A549 (cell line): ENCODE data around the gene OR6N2. TPM values are rescaled to one million over a fixed set of nuclear protein-coding genes. Genes with fewer than 3 reads are reported as not detected.

Source experiments
- ATAC-seq, 2 experiments: fragments of 200-7000 bp in 1 of 2; fragments of >200 bp in 1 of 2; cut with Nextera tagmentation in 1 of 2; cut with Tn5 transposase in 1 of 2; 3 replicates each; pipeline versions ENCODE4 v1.8.0 to v1.9.1; 2018 to 2020; ENCODE audit warnings: mild to moderate bottlenecking in 1 of 2, moderate library complexity in 1 of 2
- CTCF ChIA-PET: fragments of 300-600 bp; sonication (Branson Sonifier 250); formaldehyde crosslinking; extraction: SDS; loops from one replicate; lab custom pipeline; 2021; ENCODE audit warnings: antibody characterized with exemption, inconsistent platforms; lab: Yijun Ruan, JAX
- POLR2A ChIA-PET: fragments of 350-600 bp; formaldehyde crosslinking; extraction: SDS; loops from one replicate; lab custom pipeline; 2021; ENCODE audit warnings: antibody characterized with exemption, inconsistent platforms; lab: Yijun Ruan, JAX
- DNase-seq, 2 experiments: peaks; one replicate each; pipeline versions ENCODE4 v3.0.0 to v3.0.0-alpha.2; 2011 to 2016; ENCODE audit warnings: low read depth in 1 of 2, low spot score in 1 of 2
- FAIRE-seq: peaks from 2 replicates; lab custom pipeline; 2011; peaks lifted over from hg19 to GRCh38; lab: Jason Lieb, UNC
- H3K27ac ChIP-seq, 2 experiments: fragments of >200 bp; sonication (Bioruptor Twin); formaldehyde crosslinking; 3 replicates each; pipeline ENCODE4 v1.5.1; 2016 to 2017
- H3K4me1 ChIP-seq: fragments of >200 bp; sonication (Bioruptor Twin); formaldehyde crosslinking; 3 replicates; pipeline ENCODE4 v1.6.1; 2016
- H3K4me2 ChIP-seq: fragments of >200 bp; sonication (Bioruptor Twin); formaldehyde crosslinking; 3 replicates; pipeline ENCODE4 v1.6.1; 2016
- H3K4me3 ChIP-seq: fragments of >200 bp; sonication (Bioruptor Twin); formaldehyde crosslinking; 3 replicates; pipeline ENCODE4 v1.5.1; 2016
- H3K9me3 ChIP-seq: fragments of >200 bp; sonication (Bioruptor Twin); formaldehyde crosslinking; 3 replicates; pipeline ENCODE4 v1.6.1; 2016
- ATOH8 ChIP-seq: fragments of 250-450 bp; sonication (Bioruptor Pico); IDR thresholded peaks from 2 replicates; pipeline ENCODE4 v1.5.0; 2020; ENCODE audit warnings: low read depth, mild to moderate bottlenecking, moderate library complexity
- BCL3 ChIP-seq: fragments of >200 bp; sonication (Bioruptor Twin); formaldehyde crosslinking; IDR thresholded peaks from 3 replicates; pipeline ENCODE4 v1.6.1; 2016
- BHLHE40 ChIP-seq: IDR thresholded peaks from 2 replicates; pipeline ENCODE4 v1.6.1; 2012; ENCODE audit warnings: low read depth, low read length, inconsistent platforms
- CHD2 ChIP-seq: fragments of 150-350 bp; IDR thresholded peaks from 2 replicates; pipeline ENCODE4 v1.6.1; 2014; ENCODE audit warnings: low read length; ENCODE audit not compliant: partially characterized antibody
- E2F6 ChIP-seq: IDR thresholded peaks from 2 replicates; pipeline ENCODE4 v1.6.1; 2012; ENCODE audit warnings: low read depth, borderline replicate concordance
- ELK1 ChIP-seq: fragments of 150-350 bp; IDR thresholded peaks from 2 replicates; pipeline ENCODE4 v1.6.1; 2014; ENCODE audit warnings: low read depth, mild to moderate bottlenecking, low read length
- EP300 ChIP-seq, 2 experiments: fragments of >200 bp; sonication (Bioruptor Twin); formaldehyde crosslinking; IDR thresholded peaks; 2 replicates in 1 of 2; 3 replicates in 1 of 2; pipeline ENCODE4 v1.6.1; 2016 to 2017
- FOSL2 ChIP-seq, 2 experiments: fragments of 450-650 bp in 1 of 2; fragments of >200 bp in 1 of 2; sonication (Bioruptor Twin) in 1 of 2; formaldehyde crosslinking; IDR thresholded peaks; 2 replicates each; pipeline versions ENCODE4 v1.5.0 to v1.6.1; 2016 to 2020; ENCODE audit warnings: mild to moderate bottlenecking in 1 of 2, moderate library complexity in 1 of 2
- HES2 ChIP-seq: fragments of >200 bp; sonication (Bioruptor Twin); formaldehyde crosslinking; IDR thresholded peaks from 2 replicates; pipeline ENCODE4 v1.6.1; 2016
- HEYL ChIP-seq: fragments of 250-450 bp; sonication (Bioruptor Pico); IDR thresholded peaks from 2 replicates; pipeline ENCODE4 v1.8.0; 2021; ENCODE audit warnings: mild to moderate bottlenecking, moderate library complexity
- HOXA7 ChIP-seq: fragments of 250-450 bp; sonication (Bioruptor Pico); IDR thresholded peaks from 2 replicates; pipeline ENCODE4 v1.5.0; 2020; ENCODE audit warnings: mild to moderate bottlenecking, moderate library complexity
- HOXB5 ChIP-seq: fragments of 250-450 bp; sonication (Bioruptor Pico); IDR thresholded peaks from 2 replicates; pipeline ENCODE4 v1.5.0; 2020; ENCODE audit warnings: mild to moderate bottlenecking, moderate library complexity
- JUNB ChIP-seq: fragments of >200 bp; sonication (Bioruptor Twin); formaldehyde crosslinking; IDR thresholded peaks from 2 replicates; pipeline ENCODE4 v1.6.1; 2016
- KDM1A ChIP-seq: fragments of 200-600 bp; sonication (generic); IDR thresholded peaks from 2 replicates; pipeline ENCODE4 v1.6.1; 2016; ENCODE audit warnings: low read depth, mild to moderate bottlenecking
- MAZ ChIP-seq: fragments of 150-350 bp; IDR thresholded peaks from 2 replicates; pipeline ENCODE4 v1.6.1; 2014; ENCODE audit warnings: antibody characterized with exemption, low read depth, low read length, borderline replicate concordance
- NFE2L2 ChIP-seq: fragments of 150-350 bp; conservative IDR thresholded peaks from 2 replicates; pipeline ENCODE4 v1.6.1; 2014; ENCODE audit warnings: low read length
- NR3C1 ChIP-seq: fragments of >200 bp; sonication (Bioruptor Twin); formaldehyde crosslinking; IDR thresholded peaks from 3 replicates; pipeline ENCODE4 v1.6.1; 2017
- POLR2A ChIP-seq: IDR thresholded peaks from 2 replicates; pipeline ENCODE4 v1.6.1; 2012; ENCODE audit warnings: mild to moderate bottlenecking, low read length
- RAD21 ChIP-seq, 2 experiments: fragments of >200 bp in 1 of 2; sonication (Bioruptor Twin) in 1 of 2; formaldehyde crosslinking in 1 of 2; IDR thresholded peaks in 1 of 2; conservative IDR thresholded peaks in 1 of 2; 2 replicates in 1 of 2; 3 replicates in 1 of 2; pipeline ENCODE4 v1.6.1; 2012 to 2018; ENCODE audit warnings: inconsistent platforms in 1 of 2
- RNF2 ChIP-seq: fragments of 200-600 bp; sonication (generic); IDR thresholded peaks from 2 replicates; pipeline ENCODE4 v1.6.1; 2016; ENCODE audit warnings: low read depth, mild to moderate bottlenecking, antibody characterized with exemption, moderate library complexity, borderline replicate concordance
- SMC3 ChIP-seq: fragments of >200 bp; sonication (Bioruptor Twin); formaldehyde crosslinking; IDR thresholded peaks from 3 replicates; pipeline ENCODE4 v1.6.1; 2018; ENCODE audit warnings: inconsistent platforms
- TFCP2L1 ChIP-seq: fragments of 250-450 bp; sonication (Bioruptor Pico); IDR thresholded peaks from 2 replicates; pipeline ENCODE4 v1.5.0; 2021; ENCODE audit warnings: mild to moderate bottlenecking
- TP53 ChIP-seq: fragments of 250-450 bp; sonication (Bioruptor Pico); IDR thresholded peaks from 2 replicates; pipeline ENCODE4 v1.5.0; 2021; ENCODE audit warnings: mild to moderate bottlenecking, moderate library complexity
- ZC3H11A ChIP-seq: fragments of 450-650 bp; IDR thresholded peaks from 2 replicates; pipeline ENCODE4 v1.6.1; 2014; ENCODE audit warnings: antibody characterized with exemption, mild to moderate bottlenecking
- WGBS: methylation state at CpG from one replicate; pipeline ENCODE4 v1.1.6; 2017; ENCODE audit errors: missing lambda C conversion rate; 5-methylcytosine and 5-hydroxymethylcytosine counted together
- polyA plus RNA-seq, 4 experiments: library from polyadenylated mRNA; depleted of rRNA in 3 of 4; stranded (reverse); fragments of >200 nt; fragmentation: RNase III in 1 of 4; extraction: RNeasy Plus Mini Kit Qiagen cat#74134 plus additional on column Dnase treatment in 1 of 4; gene quantifications; 2 replicates in 3 of 4; 3 replicates in 1 of 4; pipeline ENCODE4 v1.2.3, GENCODE V29; 2011 to 2017

Gene OR6N2
- polyA plus RNA-seq, 2 of the 4 experiments (the other 2 are of a cell fraction) = not detected

- Histone ChIP-seq H3K4me3 (no peak within 1 kb of the TSS), H3K4me2 (no peak within 1 kb of the TSS), H3K27ac (no peak within 1 kb of the TSS), H3K4me1 (no peaks in the 10 kb centered on the region), H3K9me3 (no peaks in the 10 kb centered on the region)
- ATAC-seq (no peak), FAIRE-seq (no peak), DNase-seq (no peak)
- ChIA-PET CTCF (no interaction called here), POLR2A (no interaction called here)
- WGBS = 6% methylated on average over 6 of the region's 6 CpGs
- TF ChIP-seq HOXB5 (CRISPR knock-in tag) = no peak
- no peak for TF ChIP-seq NR3C1
- no peak for TF ChIP-seq E2F6
- no peak for TF ChIP-seq TP53 (CRISPR knock-in tag)
- no peak for TF ChIP-seq RNF2
- no peak for TF ChIP-seq HEYL
- no peak for TF ChIP-seq CHD2
- no peak for TF ChIP-seq POLR2A
- no peak for TF ChIP-seq MAZ
- TF ChIP-seq BHLHE40 = no peak
- TF ChIP-seq EP300 (IDR thresholded peaks at IDR 0.05) = no peak
- no peak for TF ChIP-seq FOSL2 (IDR thresholded peaks at IDR 0.05)
- no peak for TF ChIP-seq FOSL2 (CRISPR knock-in tag; IDR thresholded peaks at IDR 0.05)
- TF ChIP-seq TFCP2L1 = no peak
- no peak for TF ChIP-seq ELK1
- no peak for TF ChIP-seq RAD21 (conservative IDR thresholded peaks at IDR 0.05 in 1 of 2, IDR thresholded peaks at IDR 0.05 in 1 of 2)
- no peak for TF ChIP-seq JUNB
- no peak for TF ChIP-seq SMC3
These were observed 8.8 kb downstream of the OR6N2 start, which contains the start of gene OR6N1 for GRCh38 chr1:158771950-158772866. Gene OR6N1, minus strand, starts transcription at chr1:158772195. Its CDS starts 5,513 bp downstream, at chr1:158766682.

- WGBS = 3% methylated on average over 2 of the region's 2 CpGs
- H3K4me2 ChIP-seq = no peak within 1 kb of the TSS
- CTCF ChIA-PET = interaction anchor here (0.8 kb wide), 1 partner anchor 318 kb away, joined by 3 read pairs; no protein-coding TSS in a partner anchor
- no peak within 1 kb of the TSS for H3K4me3 ChIP-seq
- no peak within 1 kb of the TSS for H3K27ac ChIP-seq
- TF ChIP-seq ATOH8 (CRISPR knock-in tag) (no peak), HEYL (no peak), KDM1A (no peak), NFE2L2 (no peak), ZC3H11A (no peak), BCL3 (no peak), HOXA7 (no peak), HES2 (no peak)
- TF ChIP-seq, all 56 proteins: peak for 0
- POLR2A ChIA-PET = no interaction called here
- H3K4me1 ChIP-seq = no peaks in the 10 kb centered on the region
- ATAC-seq = no peak
- DNase-seq = no peak
- no peaks in the 10 kb centered on the region for H3K9me3 ChIP-seq
- no peak for FAIRE-seq
These were observed 26.6 kb downstream of the OR6N2 start, which contains the start of gene OR6K6 for GRCh38 chr1:158754420-158754819. Gene OR6K6, plus strand, starts transcription at chr1:158754720. Its CDS starts 168 bp downstream, at chr1:158754888.
